H9 (cell line): Measurements from ENCODE around the gene KLC4. TPM values are rescaled to one million over a fixed set of nuclear protein-coding genes. Genes with fewer than 3 reads are reported as not detected.

Experiments
- DNase-seq: peaks from one replicate; pipeline ENCODE4 v3.0.0-alpha.2; 2017
- H2AFZ ChIP-seq: one replicate; pipeline ENCODE4 v1.6.1; 2013; ENCODE audit warnings: mild to moderate bottlenecking, low read length, control low read depth, moderate library complexity
- H2AK5ac ChIP-seq: 2 replicates; pipeline ENCODE4 v1.6.1; 2013; ENCODE audit warnings: low read length, control low read depth, mixed read lengths; ENCODE audit not compliant: insufficient read length
- H2BK120ac ChIP-seq: one replicate; pipeline ENCODE4 v1.6.1; 2013; ENCODE audit warnings: low read depth, mild to moderate bottlenecking, low read length, control low read depth, inconsistent platforms; ENCODE audit not compliant: poor library complexity, severe bottlenecking
- H2BK12ac ChIP-seq: 2 replicates; pipeline ENCODE4 v1.6.1; 2013; ENCODE audit warnings: low read length, control low read depth, mixed read lengths, low read depth; ENCODE audit not compliant: insufficient read length
- H2BK15ac ChIP-seq: 2 replicates; pipeline ENCODE4 v1.6.1; 2013; ENCODE audit warnings: low read depth, low read length, control low read depth
- H2BK20ac ChIP-seq: one replicate; pipeline ENCODE4 v1.6.1; 2013; ENCODE audit warnings: low read depth, mild to moderate bottlenecking, low read length, control low read depth, inconsistent platforms; ENCODE audit not compliant: poor library complexity, severe bottlenecking
- H2BK5ac ChIP-seq: 2 replicates; pipeline ENCODE4 v1.6.1; 2013; ENCODE audit warnings: low read length, control low read depth, mixed read lengths; ENCODE audit not compliant: insufficient read length
- H3K14ac ChIP-seq: 2 replicates; pipeline ENCODE4 v1.6.1; 2013; ENCODE audit warnings: low read length, control low read depth; ENCODE audit not compliant: insufficient read depth
- H3K18ac ChIP-seq: 2 replicates; pipeline ENCODE4 v1.6.1; 2013; ENCODE audit warnings: low read depth, mild to moderate bottlenecking, mixed read lengths, low read length, control low read depth; ENCODE audit not compliant: insufficient read length
- H3K23ac ChIP-seq: 2 replicates; pipeline ENCODE4 v1.6.1; 2013; ENCODE audit warnings: low read length, control low read depth, mixed read lengths, low read depth; ENCODE audit not compliant: insufficient read length
- H3K23me2 ChIP-seq: 2 replicates; pipeline ENCODE4 v1.6.1; 2013; ENCODE audit warnings: low read depth, mild to moderate bottlenecking, mixed read lengths, low read length, control low read depth; ENCODE audit not compliant: insufficient read length, poor library complexity, severe bottlenecking
- H3K27ac ChIP-seq: 2 replicates; pipeline ENCODE4 v1.5.1; 2013; ENCODE audit warnings: low read length, control low read depth, mixed read lengths, low read depth; ENCODE audit not compliant: insufficient read length
- H3K27me3 ChIP-seq: 2 replicates; pipeline ENCODE4 v1.6.1; 2013; ENCODE audit warnings: low read length, control low read depth, inconsistent platforms; ENCODE audit not compliant: insufficient read depth
- H3K4ac ChIP-seq: 2 replicates; pipeline ENCODE4 v1.6.1; 2013; ENCODE audit warnings: low read depth, mild to moderate bottlenecking, control low read depth, inconsistent platforms, low read length, moderate library complexity
- H3K4me1 ChIP-seq: 2 replicates; pipeline ENCODE4 v1.6.1; 2013; ENCODE audit warnings: low read length, control low read depth, inconsistent platforms; ENCODE audit not compliant: insufficient read depth
- H3K4me2 ChIP-seq: 2 replicates; pipeline ENCODE4 v1.6.1; 2013; ENCODE audit warnings: low read length, control low read depth, mixed read lengths; ENCODE audit not compliant: insufficient read length, insufficient read depth
- H3K56ac ChIP-seq: 2 replicates; pipeline ENCODE4 v1.6.1; 2013; ENCODE audit warnings: low read depth, mild to moderate bottlenecking, mixed read lengths, low read length, control low read depth; ENCODE audit not compliant: insufficient read length
- H3K79me1 ChIP-seq: 2 replicates; pipeline ENCODE4 v1.6.1; 2013; ENCODE audit warnings: low read depth, mild to moderate bottlenecking, moderate library complexity, low read length, control low read depth, inconsistent platforms; ENCODE audit not compliant: insufficient read depth, poor library complexity, severe bottlenecking
- H3K79me2 ChIP-seq: 2 replicates; pipeline ENCODE4 v1.6.1; 2013; ENCODE audit warnings: low read length, control low read depth, inconsistent platforms; ENCODE audit not compliant: insufficient read depth
- H3K9ac ChIP-seq: 2 replicates; pipeline ENCODE4 v1.6.1; 2013; ENCODE audit warnings: low read length, control low read depth, mixed read lengths; ENCODE audit not compliant: insufficient read length; ENCODE audit errors: extremely low read depth
- H3K9me3 ChIP-seq: one replicate; pipeline ENCODE4 v1.6.1; 2013; ENCODE audit warnings: low read depth, low read length, inconsistent platforms; ENCODE audit not compliant: control insufficient read depth
- H3T11ph ChIP-seq: one replicate; pipeline ENCODE4 v1.6.1; 2013; ENCODE audit warnings: mild to moderate bottlenecking, low read length, control low read depth, inconsistent platforms
- H4K20me1 ChIP-seq: one replicate; pipeline ENCODE4 v1.6.1; 2013; ENCODE audit not compliant: control insufficient read depth, insufficient read length, insufficient read depth
- H4K5ac ChIP-seq: 2 replicates; pipeline ENCODE4 v1.6.1; 2013; ENCODE audit warnings: low read depth, mild to moderate bottlenecking, mixed read lengths, low read length, control low read depth; ENCODE audit not compliant: insufficient read length
- H4K8ac ChIP-seq: replicated peaks from 2 replicates; pipeline ENCODE4 v1.6.1; 2013; ENCODE audit warnings: low read length, control low read depth, mixed read lengths, low read depth; ENCODE audit not compliant: insufficient read length
- H4K91ac ChIP-seq: 2 replicates; pipeline ENCODE4 v1.6.1; 2013; ENCODE audit warnings: low read depth, mild to moderate bottlenecking, moderate library complexity, mixed read lengths, low read length, control low read depth; ENCODE audit not compliant: insufficient read length
- H3K27ac Mint-ChIP-seq, 3 experiments: 2 replicates in 2 of 3; 3 replicates in 1 of 3; pipeline ENCODE4 v1.8.0; 2020 to 2021; ENCODE audit warnings: mixed read lengths in 3 of 3, mild to moderate bottlenecking in 1 of 3, moderate library complexity in 1 of 3
- H3K27me3 Mint-ChIP-seq: 2 replicates; pipeline ENCODE4 v1.8.0; 2021; ENCODE audit warnings: low read depth, mild to moderate bottlenecking, moderate library complexity, mixed read lengths
- H3K36me3 Mint-ChIP-seq, 3 experiments: 2 replicates in 2 of 3; 3 replicates in 1 of 3; pipeline ENCODE4 v1.8.0; 2020 to 2021; ENCODE audit warnings: low read depth in 3 of 3, mixed read lengths in 3 of 3; ENCODE audit not compliant: insufficient read depth in 1 of 3
- H3K4me1 Mint-ChIP-seq, 2 experiments: 2 replicates each; pipeline ENCODE4 v1.8.0; 2020; ENCODE audit warnings: mixed read lengths in 2 of 2
- H3K4me3 Mint-ChIP-seq, 2 experiments: 2 replicates in 1 of 2; 3 replicates in 1 of 2; pipeline ENCODE4 v1.8.0; 2020 to 2021; ENCODE audit warnings: mild to moderate bottlenecking in 2 of 2, mixed read lengths in 2 of 2, moderate library complexity in 1 of 2
- H3K9me3 Mint-ChIP-seq, 2 experiments: 2 replicates in 1 of 2; 3 replicates in 1 of 2; pipeline ENCODE4 v1.8.0; 2020; ENCODE audit warnings: mild to moderate bottlenecking in 2 of 2, mixed read lengths in 2 of 2, moderate library complexity in 1 of 2
- WGBS: extraction: QIAGEN DNeasy Blood & Tissue Kit; methylation state at CpG from one replicate; pipeline ENCODE4 v1.1.7; 2013; ENCODE audit warnings: missing lambda C conversion rate, low lambda C conversion rate, mixed read lengths; ENCODE audit not compliant: insufficient read length; ENCODE audit errors: extremely low coverage; 5-methylcytosine and 5-hydroxymethylcytosine counted together
- total RNA-seq: library from RNA; stranded (reverse); gene quantifications from 2 replicates; pipeline ENCODE4 v1.2.1, GENCODE V29; 2021
- TF ChIP-seq, protein P1 (sequence below): fragments of 200-600 bp; sonication (generic); conservative IDR thresholded peaks from 3 replicates; pipeline ENCODE4 v1.8.0; 2021; ENCODE audit warnings: antibody characterized with exemption, mild to moderate bottlenecking

KLC4 gene
- total RNA-seq, 1 experiment from 2014 or later, result 29.7 TPM

GRCh38 chr6:43089874-43090558 is 30.6 kb downstream of the KLC4 start:
- H3K27me3 ChIP-seq, result no peaks in the 10 kb centered on the region
- no peak overlapping the region for H4K8ac ChIP-seq
- H4K91ac ChIP-seq, result no peak overlapping the region
- H3K79me2 ChIP-seq, result peaks cover 22% of the 10 kb centered on the region; the same call in 1 of the 2 replicates
- H3T11ph ChIP-seq, result no peak overlapping the region
- no CpG with 5 or more reads among the region's 8 CpGs for WGBS
- H3K4me1 ChIP-seq, result peaks cover 26% of the 10 kb centered on the region
- H2BK5ac ChIP-seq, result no peak overlapping the region
- peak overlapping the region; percentile 25; the same call in 1 of the 2 replicates for H3K14ac ChIP-seq
- H3K56ac ChIP-seq, result no peak overlapping the region
- no peak overlapping the region for H2AK5ac ChIP-seq
- no peak for DNase-seq
- H2AFZ ChIP-seq, result no peak overlapping the region
- peaks cover 66 to 71% of the 10 kb centered on the region in 2 experiments for H3K4me1 Mint-ChIP-seq
- H4K5ac ChIP-seq, result no peak overlapping the region
- H3K4me3 Mint-ChIP-seq, result peak overlapping the region; percentile 46 to 75
- H3K79me1 ChIP-seq, result no peaks in the 10 kb centered on the region
- H3K9me3 ChIP-seq, result no peaks in the 10 kb centered on the region
- H3K36me3 Mint-ChIP-seq, result peaks cover 0 to 2% (median 0%) of the 10 kb centered on the region in 3 experiments; a peak in 1 of 7 replicates
- H3K9me3 Mint-ChIP-seq, result no peaks in the 10 kb centered on the region
- TF ChIP-seq, protein P1, sequence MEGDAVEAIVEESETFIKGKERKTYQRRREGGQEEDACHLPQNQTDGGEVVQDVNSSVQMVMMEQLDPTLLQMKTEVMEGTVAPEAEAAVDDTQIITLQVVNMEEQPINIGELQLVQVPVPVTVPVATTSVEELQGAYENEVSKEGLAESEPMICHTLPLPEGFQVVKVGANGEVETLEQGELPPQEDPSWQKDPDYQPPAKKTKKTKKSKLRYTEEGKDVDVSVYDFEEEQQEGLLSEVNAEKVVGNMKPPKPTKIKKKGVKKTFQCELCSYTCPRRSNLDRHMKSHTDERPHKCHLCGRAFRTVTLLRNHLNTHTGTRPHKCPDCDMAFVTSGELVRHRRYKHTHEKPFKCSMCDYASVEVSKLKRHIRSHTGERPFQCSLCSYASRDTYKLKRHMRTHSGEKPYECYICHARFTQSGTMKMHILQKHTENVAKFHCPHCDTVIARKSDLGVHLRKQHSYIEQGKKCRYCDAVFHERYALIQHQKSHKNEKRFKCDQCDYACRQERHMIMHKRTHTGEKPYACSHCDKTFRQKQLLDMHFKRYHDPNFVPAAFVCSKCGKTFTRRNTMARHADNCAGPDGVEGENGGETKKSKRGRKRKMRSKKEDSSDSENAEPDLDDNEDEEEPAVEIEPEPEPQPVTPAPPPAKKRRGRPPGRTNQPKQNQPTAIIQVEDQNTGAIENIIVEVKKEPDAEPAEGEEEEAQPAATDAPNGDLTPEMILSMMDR, result no peak
- no peak overlapping the region for H2BK120ac ChIP-seq
- no peak overlapping the region for H3K4ac ChIP-seq
- H3K27ac ChIP-seq, result peak overlapping the region; percentile 11
- no peak overlapping the region for H2BK15ac ChIP-seq
- H4K20me1 ChIP-seq, result no peaks in the 10 kb centered on the region
- no peak overlapping the region for H2BK20ac ChIP-seq
- H3K9ac ChIP-seq, result no peak overlapping the region
- peak overlapping the region; percentile 87 to 99 (median 97) for H3K27ac Mint-ChIP-seq
- H3K4me2 ChIP-seq, result peak overlapping the region; percentile 32
- H3K23ac ChIP-seq, result no peak overlapping the region
- no peaks in the 10 kb centered on the region for H3K27me3 Mint-ChIP-seq
- H3K23me2 ChIP-seq, result peaks cover 3% of the 10 kb centered on the region
- H2BK12ac ChIP-seq, result no peak overlapping the region
- peak overlapping the region; percentile 39 for H3K18ac ChIP-seq
